Measurements from ENCODE around the gene MCEE. TPM values are rescaled to one million over a fixed set of nuclear protein-coding genes. Genes with fewer than 3 reads are reported as not detected.
"Not testable (repeated sequence)": the region's sequence is repeated elsewhere in the genome, so short reads cannot be mapped to it uniquely, and the experiment has no call there.

The MCEE gene
- total and polyA plus RNA-seq, 9 donors = 10.7 to 22.3 (median 17.4) TPM

GRCh38 chr2:71120195-71120594 is 9.8 kb downstream of the MCEE start:
- no peak for TF ChIP-seq POLR2A (IDR thresholded peaks at IDR 0.05)
- TF ChIP-seq CTCF (IDR thresholded peaks at IDR 0.05) = no peak
- no peak for TF ChIP-seq EP300 (IDR thresholded peaks at IDR 0.05)
- no peak overlapping the region for H3K4me3 ChIP-seq
- intact Hi-C loops (cut with DNase I) = no loop called here
- no peak for DNase-seq
- H3K4me1 ChIP-seq (ENCODE audit: insufficient read depth) = no peaks in the 10 kb centered on the region
- H3K27ac ChIP-seq = no peak overlapping the region
- H3K27me3 ChIP-seq = no peaks in the 10 kb centered on the region
- no peaks in the 10 kb centered on the region for H3K9me3 ChIP-seq
- WGBS, 3 donors = 79 to 90% (median 89%) methylated on average over 6 of the region's 6 CpGs
- no peaks in the 10 kb centered on the region for H3K36me3 ChIP-seq

GRCh38 chr2:71117063-71117462 is 13.0 kb downstream of the MCEE start:
- Histone ChIP-seq H3K27me3 (no peaks in the 10 kb centered on the region), H3K4me1 (ENCODE audit: insufficient read depth) (no peaks in the 10 kb centered on the region), H3K36me3 (no peaks in the 10 kb centered on the region), H3K27ac (no peak overlapping the region), H3K9me3 (no peaks in the 10 kb centered on the region), H3K4me3 (no peak overlapping the region)
- intact Hi-C loops (cut with DNase I) = no loop called here
- TF ChIP-seq EP300 (IDR thresholded peaks at IDR 0.05) (no peak), POLR2A (IDR thresholded peaks at IDR 0.05) (no peak), CTCF (IDR thresholded peaks at IDR 0.05) (no peak)
- DNase-seq = no peak

- Histone ChIP-seq H3K27ac (no peak overlapping the region), H3K4me3 (no peak overlapping the region), H3K27me3 (no peaks in the 10 kb centered on the region), H3K4me1 (ENCODE audit: insufficient read depth) (no peaks in the 10 kb centered on the region), H3K36me3 (no peaks in the 10 kb centered on the region), H3K9me3 (no peaks in the 10 kb centered on the region)
- TF ChIP-seq POLR2A (IDR thresholded peaks at IDR 0.05) (no peak), CTCF (IDR thresholded peaks at IDR 0.05) (no peak), EP300 (IDR thresholded peaks at IDR 0.05) (no peak)
- 89 to 94% (median 93%) methylated on average over 1 of the region's 1 CpG for WGBS, 3 donors
- intact Hi-C loops (cut with DNase I) = no loop called here
- DNase-seq = no peak
Observed at GRCh38 chr2:71113843-71114242, 16.2 kb downstream of the MCEE start.

- WGBS, 3 donors = 70 to 80% (median 80%) methylated on average over 2 of the region's 2 CpGs
- Histone ChIP-seq H3K9me3 (no peaks in the 10 kb centered on the region), H3K36me3 (no peaks in the 10 kb centered on the region), H3K4me1 (ENCODE audit: insufficient read depth) (no peaks in the 10 kb centered on the region), H3K4me3 (no peak overlapping the region), H3K27me3 (no peaks in the 10 kb centered on the region), H3K27ac (no peak overlapping the region)
- DNase-seq = no peak
- TF ChIP-seq CTCF (IDR thresholded peaks at IDR 0.05) = no peak
- intact Hi-C loops (cut with DNase I) = no loop called here
Observed at GRCh38 chr2:71108091-71108490, 21.9 kb downstream of the MCEE start.

- 55 to 80% (median 56%) methylated on average over 6 of the region's 6 CpGs for WGBS, 3 donors
- H3K4me3 ChIP-seq; DNase-seq; H3K4me1 ChIP-seq (ENCODE audit: insufficient read depth); H3K27ac ChIP-seq; intact Hi-C loops (cut with DNase I); H3K36me3 ChIP-seq; H3K9me3 ChIP-seq; H3K27me3 ChIP-seq: not testable (repeated sequence)
Observed at GRCh38 chr2:71106463-71106862, 23.6 kb downstream of the MCEE start.

Measured in ovary (tissue), 9 donors.